Astrocyte of the hippocampus (primary cell): Measurements from ENCODE around the gene OR11G2.
"Not testable (repeated sequence)": the region's sequence is repeated elsewhere in the genome, so short reads cannot be mapped to it uniquely, and the experiment has no call there.

Experiments used
- DNase-seq: peaks from one replicate; pipeline ENCODE4 v3.0.0; 2011; ENCODE audit warnings: low read depth, low spot score

The OR11G2 gene

DNA sequence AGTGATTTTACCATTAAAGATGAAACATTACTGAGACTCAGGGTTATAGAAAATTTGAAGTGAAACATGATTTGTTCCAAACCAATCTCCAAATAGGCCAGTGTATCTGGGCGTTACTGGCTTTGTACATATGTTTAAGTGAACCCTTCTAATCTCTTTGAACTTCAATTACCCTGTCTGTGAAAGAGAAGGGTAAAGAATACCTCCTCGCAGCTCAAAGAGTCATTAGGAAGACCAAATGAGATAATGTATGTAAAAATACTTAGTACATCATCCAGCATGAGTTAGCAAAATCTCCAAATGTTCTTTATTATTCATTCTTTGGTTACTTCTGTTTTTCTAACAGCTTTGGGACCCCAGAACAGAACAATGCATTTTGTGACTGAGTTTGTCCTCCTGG lies 32.7 kb downstream of the OR11G2 start, which contains the start of gene OR11H6:
OR11H6 (plus strand) TSS at position 301 of the 400 bp plus-strand sequence; CDS start at position 301, 0 bp downstream.
- no peak for DNase-seq

DNA sequence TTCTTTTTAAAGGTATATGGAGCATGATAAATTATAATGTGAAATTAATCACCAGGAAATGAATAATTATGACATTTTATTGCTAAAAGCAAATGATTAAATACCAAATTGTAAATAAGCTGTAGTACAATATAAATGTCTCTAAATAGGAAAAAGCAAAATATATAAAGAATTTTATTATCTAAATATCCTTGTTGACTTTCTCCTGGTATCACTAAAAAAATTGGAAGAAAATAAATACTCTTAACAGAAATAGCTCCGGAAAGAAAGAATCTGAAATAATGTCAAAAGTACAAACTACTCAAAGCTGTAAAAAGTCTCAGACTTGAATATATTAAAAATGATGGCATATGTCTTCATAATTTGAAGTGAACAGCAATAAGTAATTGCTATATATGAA lies 38.0 kb downstream of the OR11G2 start, which contains the start of gene OR11H7:
OR11H7 (plus strand) TSS at position 301 of the 400 bp plus-strand sequence.
- DNase-seq, result no peak

- not testable (repeated sequence) for DNase-seq
These were observed 44.7 kb downstream of the OR11G2 start for GRCh38 chr14:20235415-20235814.

DNA sequence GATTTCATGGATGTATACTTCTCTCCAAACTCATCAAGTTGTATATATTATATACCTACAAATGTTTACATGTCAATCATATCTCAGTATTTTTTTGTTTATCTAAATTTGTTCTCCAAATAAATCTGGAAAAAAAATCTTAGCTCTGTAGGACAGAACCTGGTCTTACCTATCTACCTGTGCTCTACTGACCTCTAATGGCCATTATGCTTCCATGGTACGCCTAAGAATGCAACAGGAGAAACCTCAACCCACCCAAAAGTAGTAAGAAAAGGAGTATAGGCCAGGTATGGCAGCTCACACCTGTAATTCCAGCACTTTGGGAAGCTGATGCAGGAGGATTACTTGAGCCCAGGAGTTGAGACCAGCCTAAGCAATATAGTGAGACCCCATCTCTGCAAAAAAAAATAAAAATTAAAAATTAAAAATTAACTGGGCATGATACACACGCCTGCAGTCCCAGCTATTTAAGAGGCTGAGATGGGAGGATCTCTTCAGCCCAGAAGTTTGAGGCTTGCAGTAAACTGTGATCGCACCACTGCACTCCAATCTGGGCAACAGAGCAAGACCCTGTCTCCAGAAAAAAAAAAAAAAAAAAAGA lies 57.0 kb downstream of the OR11G2 start:
- DNase-seq, result no peak
